DOHH2 (cell line): ENCODE results near the gene PES1.

Experiments
- H3F3A ChIP-seq: fragments of 200-600 bp; sonication (generic), shearing (Covaris generic); 2 replicates; pipeline ENCODE4 v1.6.0; 2016; ENCODE audit warnings: antibody characterized with exemption, mild to moderate bottlenecking; ENCODE audit not compliant: control insufficient read depth, insufficient read depth
- H3K27ac ChIP-seq: fragments of 200-600 bp; sonication (generic); 2 replicates; pipeline ENCODE4 v1.5.1; 2014; ENCODE audit warnings: low read depth, mild to moderate bottlenecking, low read length, moderate library complexity
- H3K27me3 ChIP-seq: fragments of 200-600 bp; sonication (generic); 2 replicates; pipeline ENCODE4 v1.6.1; 2014; ENCODE audit warnings: mild to moderate bottlenecking, low read length, mixed read lengths; ENCODE audit not compliant: control insufficient read depth
- H3K36me3 ChIP-seq: fragments of 200-600 bp; sonication (generic); 2 replicates; pipeline ENCODE4 v1.6.1; 2014; ENCODE audit warnings: mild to moderate bottlenecking, low read length, moderate library complexity, mixed read lengths; ENCODE audit not compliant: control insufficient read depth
- H3K4me1 ChIP-seq: fragments of 200-600 bp; sonication (generic); 2 replicates; pipeline ENCODE4 v1.6.1; 2014; ENCODE audit warnings: mild to moderate bottlenecking, low read length, mixed read lengths; ENCODE audit not compliant: control insufficient read depth
- H3K4me2 ChIP-seq: fragments of 200-600 bp; sonication (generic); 2 replicates; pipeline ENCODE4 v1.6.0; 2014; ENCODE audit warnings: mild to moderate bottlenecking, low read length, moderate library complexity
- H3K4me3 ChIP-seq: fragments of 200-600 bp; sonication (generic); 2 replicates; pipeline ENCODE4 v1.5.1; 2014; ENCODE audit warnings: mild to moderate bottlenecking, low read length, mixed read lengths
- H3K79me2 ChIP-seq: fragments of 200-600 bp; sonication (generic); 2 replicates; pipeline ENCODE4 v1.6.1; 2014; ENCODE audit warnings: mild to moderate bottlenecking, low read length, mixed read lengths; ENCODE audit not compliant: control insufficient read depth
- H3K9me2 ChIP-seq: fragments of 200-600 bp; sonication (generic); replicated peaks from 2 replicates; pipeline ENCODE4 v1.6.1; 2014; ENCODE audit warnings: mild to moderate bottlenecking, low read length, mixed read lengths; ENCODE audit not compliant: control insufficient read depth
- H3K9me3 ChIP-seq: fragments of 200-600 bp; sonication (generic); 2 replicates; pipeline ENCODE4 v1.6.1; 2014; ENCODE audit warnings: antibody characterized with exemption, low read length, mixed read lengths; ENCODE audit not compliant: control insufficient read depth, insufficient read depth
- H4K20me1 ChIP-seq: fragments of 200-600 bp; sonication (generic); 2 replicates; pipeline ENCODE4 v1.6.0; 2014; ENCODE audit warnings: low read depth, mild to moderate bottlenecking, antibody characterized with exemption, low read length, moderate library complexity; ENCODE audit not compliant: control insufficient read depth, insufficient read depth
- EZH2phosphoT487 ChIP-seq: fragments of 200-600 bp; sonication (generic); IDR thresholded peaks from 2 replicates; pipeline ENCODE4 v1.6.1; 2017; ENCODE audit warnings: borderline replicate concordance, mild to moderate bottlenecking, antibody characterized with exemption, low read length, moderate library complexity, mixed read lengths
- TF ChIP-seq, protein P1 (sequence below): fragments of 200-600 bp; sonication (generic); IDR thresholded peaks from one replicate; pipeline ENCODE4 v1.5.1; 2014; ENCODE audit warnings: antibody characterized with exemption, mild to moderate bottlenecking, low read depth, low read length; ENCODE audit not compliant: poor library complexity, severe bottlenecking

PES1 gene

GRCh38 chr22:30573594-30574094 lies 18.1 kb downstream of the PES1 start:
- Histone ChIP-seq H3K27ac (no peak overlapping the region), H3K4me3 (no peak overlapping the region), H3K79me2 (no peaks in the 10 kb centered on the region), H3F3A (no peaks in the 10 kb centered on the region), H3K36me3 (peaks cover 35% of the 10 kb centered on the region), H4K20me1 (peaks cover 4% of the 10 kb centered on the region; the same call in 1 of the 2 replicates), H3K9me2 (no peaks in the 10 kb centered on the region), H3K4me2 (no peak overlapping the region), H3K4me1 (no peaks in the 10 kb centered on the region), H3K9me3 (no peaks in the 10 kb centered on the region), H3K27me3 (no peaks in the 10 kb centered on the region)
- TF ChIP-seq EZH2phosphoT487, result no peak
- TF ChIP-seq, protein P1, sequence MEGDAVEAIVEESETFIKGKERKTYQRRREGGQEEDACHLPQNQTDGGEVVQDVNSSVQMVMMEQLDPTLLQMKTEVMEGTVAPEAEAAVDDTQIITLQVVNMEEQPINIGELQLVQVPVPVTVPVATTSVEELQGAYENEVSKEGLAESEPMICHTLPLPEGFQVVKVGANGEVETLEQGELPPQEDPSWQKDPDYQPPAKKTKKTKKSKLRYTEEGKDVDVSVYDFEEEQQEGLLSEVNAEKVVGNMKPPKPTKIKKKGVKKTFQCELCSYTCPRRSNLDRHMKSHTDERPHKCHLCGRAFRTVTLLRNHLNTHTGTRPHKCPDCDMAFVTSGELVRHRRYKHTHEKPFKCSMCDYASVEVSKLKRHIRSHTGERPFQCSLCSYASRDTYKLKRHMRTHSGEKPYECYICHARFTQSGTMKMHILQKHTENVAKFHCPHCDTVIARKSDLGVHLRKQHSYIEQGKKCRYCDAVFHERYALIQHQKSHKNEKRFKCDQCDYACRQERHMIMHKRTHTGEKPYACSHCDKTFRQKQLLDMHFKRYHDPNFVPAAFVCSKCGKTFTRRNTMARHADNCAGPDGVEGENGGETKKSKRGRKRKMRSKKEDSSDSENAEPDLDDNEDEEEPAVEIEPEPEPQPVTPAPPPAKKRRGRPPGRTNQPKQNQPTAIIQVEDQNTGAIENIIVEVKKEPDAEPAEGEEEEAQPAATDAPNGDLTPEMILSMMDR, result no peak

DNA sequence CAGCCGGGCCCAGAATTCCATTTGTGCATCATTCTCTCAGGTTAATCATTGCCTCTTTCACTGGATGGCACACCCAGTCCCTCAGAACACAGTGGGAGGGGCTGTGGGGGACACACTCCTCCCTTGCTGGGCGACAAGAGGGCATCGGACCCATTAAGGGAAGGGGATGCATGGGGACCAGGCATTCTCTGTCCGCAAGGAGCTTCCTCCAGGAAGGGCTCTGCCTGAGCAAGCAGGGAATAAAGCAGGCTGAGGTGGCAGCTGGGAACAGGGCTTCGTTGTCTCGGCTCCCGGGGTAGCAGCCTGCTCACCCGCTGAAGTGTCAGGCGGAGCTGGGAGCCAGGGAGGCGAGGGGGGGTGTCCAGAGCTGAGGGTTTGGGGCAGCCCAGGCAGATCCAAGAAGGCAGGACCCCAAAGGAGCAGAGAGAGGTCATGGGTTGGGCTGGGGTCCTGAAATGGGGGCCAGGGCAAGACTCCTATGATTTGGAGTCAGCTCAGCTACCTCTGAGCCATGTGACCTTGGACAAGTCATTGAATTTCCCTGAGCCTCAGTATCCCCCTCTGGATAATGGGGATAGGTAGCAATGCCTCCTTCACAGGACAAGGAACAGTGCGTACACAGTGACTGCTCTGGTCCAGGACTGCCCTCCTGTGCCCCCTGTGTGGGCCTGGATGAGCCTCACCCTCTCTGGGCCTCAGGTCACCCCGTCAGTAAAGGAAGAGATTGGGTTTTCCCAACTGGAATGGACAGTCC lies 18.7 kb downstream of the PES1 start:
- TF ChIP-seq, protein P1, result no peak
- TF ChIP-seq EZH2phosphoT487, result no peak
- 0 out of 2 replicates have a peak, but pooled peaks cover 3% of the 10 kb centered on the region for H3K27me3 ChIP-seq
- no peaks in the 10 kb centered on the region for H3K9me3 ChIP-seq
- H3K9me2 ChIP-seq, result no peaks in the 10 kb centered on the region
- H3K4me2 ChIP-seq, result no peak overlapping the region
- H3K27ac ChIP-seq, result no peak overlapping the region
- H3K79me2 ChIP-seq, result no peaks in the 10 kb centered on the region
- H3K4me3 ChIP-seq, result no peak overlapping the region
- H3F3A ChIP-seq, result no peaks in the 10 kb centered on the region
- H4K20me1 ChIP-seq, result peaks cover 4% of the 10 kb centered on the region; the same call in 1 of the 2 replicates
- peaks cover 29% of the 10 kb centered on the region for H3K36me3 ChIP-seq
- no peaks in the 10 kb centered on the region for H3K4me1 ChIP-seq

GRCh38 chr22:30572210-30572609 lies 19.5 kb downstream of the PES1 start:
- no peak overlapping the region for H3K4me2 ChIP-seq
- no peaks in the 10 kb centered on the region for H3F3A ChIP-seq
- H3K9me2 ChIP-seq, result no peaks in the 10 kb centered on the region
- H3K27ac ChIP-seq, result no peak overlapping the region
- H3K4me1 ChIP-seq, result no peaks in the 10 kb centered on the region
- H3K4me3 ChIP-seq, result no peak overlapping the region
- H3K79me2 ChIP-seq, result no peaks in the 10 kb centered on the region
- peaks cover 21% of the 10 kb centered on the region for H3K36me3 ChIP-seq
- 0 out of 2 replicates have a peak, but pooled peaks cover 3% of the 10 kb centered on the region for H3K27me3 ChIP-seq
- H4K20me1 ChIP-seq, result peaks cover 4% of the 10 kb centered on the region; the same call in 1 of the 2 replicates
- H3K9me3 ChIP-seq, result no peaks in the 10 kb centered on the region
- TF ChIP-seq EZH2phosphoT487, result no peak
- TF ChIP-seq, protein P1, result no peak
